ENCODE data around the gene SMCO3. TPM values are rescaled to one million over a fixed set of nuclear protein-coding genes. Genes with fewer than 3 reads are reported as not detected.

The SMCO3 gene
- polyA plus RNA-seq, 2 of the 4 experiments (the other 2 are of a cell fraction), result 0.06 TPM; not detected in 1

GRCh38 chr12:14846042-14846587, 32.1 kb upstream of the SMCO3 start:
- Histone ChIP-seq H3K4me3 (no peak overlapping the region), H3K4me1 (peaks cover 36% of the 10 kb centered on the region), H3K4me2 (no peak overlapping the region), H3K9me3 (no peaks in the 10 kb centered on the region), H3K27ac (no peak overlapping the region)
- TF ChIP-seq PHF8 (IDR thresholded peaks at IDR 0.05; ENCODE audit: borderline replicate concordance, low read depth) (no peak), JUNB (IDR thresholded peaks at IDR 0.05) (no peak), HES2 (IDR thresholded peaks at IDR 0.05) (no peak), BHLHE40 (IDR thresholded peaks at IDR 0.05; ENCODE audit: low read depth, low read length) (no peak), HOXB13 (CRISPR knock-in tag; IDR thresholded peaks at IDR 0.05; ENCODE audit: low read depth) (no peak), USF2 (IDR thresholded peaks at IDR 0.05) (no peak), CEBPB (IDR thresholded peaks at IDR 0.05) (no peak), NPAS2 (CRISPR knock-in tag; IDR thresholded peaks at IDR 0.05; ENCODE audit: borderline replicate concordance) (no peak), TFCP2L1 (CRISPR knock-in tag; IDR thresholded peaks at IDR 0.05) (no peak), ATOH8 (CRISPR knock-in tag; IDR thresholded peaks at IDR 0.05; ENCODE audit: low read depth) (no peak), MAX (IDR thresholded peaks at IDR 0.05) (no peak), RAD21 (conservative IDR thresholded peaks at IDR 0.05 in 1 of 2, IDR thresholded peaks at IDR 0.05 in 1 of 2) (no peak), MYC (IDR thresholded peaks at IDR 0.05; ENCODE audit: borderline replicate concordance, low read length) (no peak), TP53 (CRISPR knock-in tag; IDR thresholded peaks at IDR 0.05) (no peak), FOSB (CRISPR knock-in tag; IDR thresholded peaks at IDR 0.05) (no peak), JUN (IDR thresholded peaks at IDR 0.05) (no peak), PBX3 (IDR thresholded peaks at IDR 0.05) (no peak), HDAC2 (IDR thresholded peaks at IDR 0.05) (no peak), SREBF2 (IDR thresholded peaks at IDR 0.05) (no peak)
- FAIRE-seq (no peak), DNase-seq (ENCODE audit: low read depth in 1 of 2, low spot score in 1 of 2) (no peak), ATAC-seq (no peak)
- ChIA-PET CTCF (interaction anchor here (0.6 to 4.2 kb wide), 17 partner anchors 9 to 375 kb away, joined by 3 to 37 read pairs (median 5); partner anchors contain the start of gene RERG), POLR2A (no interaction called here)
- 73% methylated on average over 3 of the region's 3 CpGs for WGBS (ENCODE audit: missing lambda C conversion rate)

- POLR2A ChIA-PET, result no interaction called here
- FAIRE-seq (no peak), ATAC-seq (peak; percentile 81 to 83; a peak in 5 of 6 replicates), DNase-seq (ENCODE audit: low read depth in 1 of 2, low spot score in 1 of 2) (peak; percentile 58 to 64)
- CTCF ChIA-PET, result interaction anchor here (0.6 to 4.2 kb wide), 15 partner anchors 8 to 375 kb away, joined by 3 to 37 read pairs (median 5); partner anchors contain the start of gene RERG
- no peaks in the 10 kb centered on the region for H3K9me3 ChIP-seq
- no peak overlapping the region for H3K4me3 ChIP-seq
- TF ChIP-seq ZNF302 (CRISPR knock-in tag; IDR thresholded peaks at IDR 0.05), result no peak
- no peak for TF ChIP-seq JUNB (IDR thresholded peaks at IDR 0.05)
- no peak for TF ChIP-seq BHLHE40 (IDR thresholded peaks at IDR 0.05; ENCODE audit: low read depth, low read length)
- TF ChIP-seq RCOR1 (IDR thresholded peaks at IDR 0.05; ENCODE audit: low read depth, low read length), result no peak
- peak; percentile 88 to 92 for TF ChIP-seq RAD21 (conservative IDR thresholded peaks at IDR 0.05 in 1 of 2, IDR thresholded peaks at IDR 0.05 in 1 of 2)
- no peak for TF ChIP-seq CEBPB (IDR thresholded peaks at IDR 0.05)
- TF ChIP-seq NR3C1 (IDR thresholded peaks at IDR 0.05), result no peak
- TF ChIP-seq ZC3H11A (IDR thresholded peaks at IDR 0.05), result no peak
- no peak for TF ChIP-seq PHF8 (IDR thresholded peaks at IDR 0.05; ENCODE audit: borderline replicate concordance, low read depth)
- peak; percentile 90 for TF ChIP-seq SMC3 (IDR thresholded peaks at IDR 0.05)
- TF ChIP-seq CHD4 (IDR thresholded peaks at IDR 0.05; ENCODE audit: borderline replicate concordance), result no peak
- TF ChIP-seq CBX2 (IDR thresholded peaks at IDR 0.05; ENCODE audit: borderline replicate concordance, low read depth), result no peak
- no peak for TF ChIP-seq TP53 (CRISPR knock-in tag; IDR thresholded peaks at IDR 0.05)
- no peak for TF ChIP-seq CBX8 (IDR thresholded peaks at IDR 0.05)
- no peak for TF ChIP-seq POLR2A (IDR thresholded peaks at IDR 0.05; ENCODE audit: low read length)
- no peak for TF ChIP-seq EHF (CRISPR knock-in tag; IDR thresholded peaks at IDR 0.05)
- TF ChIP-seq USF2 (IDR thresholded peaks at IDR 0.05), result no peak
- TF ChIP-seq CTCF (IDR thresholded peaks at IDR 0.05), result peak; percentile 73
- no peak for TF ChIP-seq GATA3 (IDR thresholded peaks at IDR 0.05; ENCODE audit: borderline replicate concordance)
- no peak overlapping the region for H3K4me2 ChIP-seq
- peak overlapping the region in 1 of 2 experiments; percentile 52; a peak in 3 of 6 replicates for H3K27ac ChIP-seq
- under 1% methylated on average over 3 of the region's 3 CpGs for WGBS (ENCODE audit: missing lambda C conversion rate)
- H3K4me1 ChIP-seq, result peaks cover 44% of the 10 kb centered on the region
Observed at GRCh38 chr12:14845350-14845750, 31.4 kb upstream of the SMCO3 start.

Measured in A549 (cell line).